Heart right ventricle (tissue), 16 donors: Measurements from ENCODE around the gene ARHGEF12. TPM values are rescaled to one million over a fixed set of nuclear protein-coding genes. Genes with fewer than 3 reads are reported as not detected.

Source experiments
- ATAC-seq, 8 donors: fragments of 200-7000 bp; cut with Tn5 transposase; one replicate each; pipeline ENCODE4 v1.9.1; 2020; ENCODE audit warnings: mild to moderate bottlenecking in 8 of 8, moderate library complexity in 8 of 8, moderate number of reproducible peaks in 1 of 8
- DNase-seq, 2 donors: peaks; one replicate each; pipeline ENCODE4 v3.0.0-alpha.2; 2020
- H3K27ac ChIP-seq, 10 donors: fragments of 200-600 bp; sonication (generic) in 2 of 10; one replicate each; pipeline versions ENCODE4 v1.5.0 to v1.8.0; 2020 to 2022; ENCODE audit warnings: mild to moderate bottlenecking in 3 of 10
- H3K27me3 ChIP-seq, 7 donors: fragments of 200-600 bp; one replicate each; pipeline ENCODE4 v1.8.0; 2021 to 2022; ENCODE audit warnings: mild to moderate bottlenecking in 2 of 7
- H3K36me3 ChIP-seq, 9 donors: fragments of 200-600 bp; sonication (generic) in 1 of 9; one replicate each; pipeline versions ENCODE4 v1.5.0 to v1.8.0; 2020 to 2022; ENCODE audit warnings: mild to moderate bottlenecking in 2 of 9
- H3K4me1 ChIP-seq, 9 donors: fragments of 200-600 bp; sonication (generic) in 1 of 9; one replicate each; pipeline versions ENCODE4 v1.5.0 to v1.8.0; 2020 to 2022; ENCODE audit warnings: mild to moderate bottlenecking in 4 of 9
- H3K4me3 ChIP-seq, 10 donors: fragments of 200-600 bp; sonication (generic) in 2 of 10; one replicate each; pipeline versions ENCODE4 v1.5.0 to v1.8.0; 2020 to 2022; ENCODE audit warnings: mild to moderate bottlenecking in 7 of 10, moderate library complexity in 2 of 10
- H3K9me3 ChIP-seq, 11 donors: fragments of 200-600 bp in 10 of 11; sonication (generic) in 2 of 11; one replicate each; pipeline versions ENCODE4 v1.5.0 to v1.8.0; 2013 to 2022; ENCODE audit warnings: mild to moderate bottlenecking in 2 of 11, control low read depth in 1 of 11, moderate library complexity in 1 of 11
- CTCF ChIP-seq, 9 donors: fragments of 200-600 bp; sonication (generic) in 2 of 9; IDR thresholded peaks; one replicate each; pipeline versions ENCODE4 v1.5.0 to v1.8.0; 2021 to 2022; ENCODE audit warnings: antibody characterized with exemption in 9 of 9, mild to moderate bottlenecking in 5 of 9, moderate library complexity in 1 of 9
- WGBS, 2 donors: extraction: QIAGEN DNeasy Blood & Tissue Kit; methylation state at CpG; one replicate each; pipeline ENCODE4 v1.1.7; 2013; ENCODE audit warnings: inconsistent platforms in 1 of 2; 5-methylcytosine and 5-hydroxymethylcytosine counted together
- intact Hi-C, 10 donors: fragments of 100-400 bp; cut with DNase I; formaldehyde crosslinking; loops; one replicate each; pipeline versions ENCODE4 v1.11.1 to v1.14.2; 2022
- polyA plus RNA-seq, 2 donors: library from polyadenylated mRNA; stranded (reverse); fragments of 200-250 nt; gene quantifications; one replicate each; pipeline ENCODE4 v1.2.3, GENCODE V29; 2013
- total RNA-seq, 10 donors: library from RNA; stranded (reverse); fragmentation: NEBNext Ultra II Directional in 3 of 10; extraction: Animal tissue kit (Norgen Biotek cat#: 25700) in 3 of 10; gene quantifications; one replicate each; pipeline versions ENCODE4 v1.2.1 to v1.2.4, GENCODE V29; 2021 to 2023
- donor health status: Arrhythmogenic right ventricular cardiomyopathy.
- donor health status: ischemic (EF 13 %, LVEDD 7.1; RV severe dilation, severe dysfunction).
- donor health status: healthy with polysubstance abuse.
- donor health status: DM: no; HTN: yes; CAD: no.
- donor health status: DM: no; HTN: no; CAD: no.
- donor health status: ischemic (EF 25% LVEDD 6.9; RV normal size, moderate dysfunction).
- donor health status: ischemic (EF 25% LVEDD 5.7; RV mildly dilated, moderate dysfunction).
- donor health status: healthy.
- donor health status: DM: yes; HTN: yes; CAD: no.
- donor health status: Ischemic cardiomyopathy.
- donor health status: ischemic (EF 35%, LVEDD 5.7; RV mildly dilated, moderate dysfunction).
- donor health status: nonischemic (EF 11% LVEDD 7.7; RV severe dilation, severe dysfunction).
- donor health status: DM: yes; HTN: yes; CAD: no.
- donor health status: PGD.
- donor health status: ischemic (EF 29% LVEDD 5.4; RV normal size, mild dysfunction).
- donor health status: nonischemic (EF 23%, LVEDD 6.1; RV moderate dilation, normal function).

Gene ARHGEF12
- total and polyA plus RNA-seq, 12 donors = 20.0 to 155 (median 110) TPM

DNA sequence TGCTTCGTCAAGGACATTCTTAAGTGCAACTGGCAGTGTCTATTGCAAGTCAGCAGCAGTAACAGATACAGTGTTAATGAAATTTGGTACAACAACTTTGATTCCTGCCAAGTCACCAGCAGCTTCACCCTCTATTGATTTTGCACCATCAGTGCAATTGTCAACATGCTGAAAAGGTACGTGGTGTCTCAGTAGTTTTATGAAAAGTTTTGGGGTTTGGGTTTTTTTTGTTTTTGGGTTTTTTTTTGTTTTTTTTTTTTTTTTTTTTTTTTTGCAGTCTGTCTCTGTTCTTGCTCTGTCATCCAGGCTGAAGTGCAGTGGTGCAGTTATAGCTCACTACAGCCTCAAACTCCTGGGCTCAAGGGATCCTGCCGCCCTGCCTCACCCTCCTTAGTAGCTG lies 156.3 kb downstream of the ARHGEF12 start:
- WGBS, 2 donors = 62 to 75% methylated on average over 3 of the region's 3 CpGs
- intact Hi-C loops = loop anchor here in 1 of 10 donors (10.0 kb wide), 1 partner anchor 158 kb away; the partner anchor contains the start of gene ARHGEF12

DNA sequence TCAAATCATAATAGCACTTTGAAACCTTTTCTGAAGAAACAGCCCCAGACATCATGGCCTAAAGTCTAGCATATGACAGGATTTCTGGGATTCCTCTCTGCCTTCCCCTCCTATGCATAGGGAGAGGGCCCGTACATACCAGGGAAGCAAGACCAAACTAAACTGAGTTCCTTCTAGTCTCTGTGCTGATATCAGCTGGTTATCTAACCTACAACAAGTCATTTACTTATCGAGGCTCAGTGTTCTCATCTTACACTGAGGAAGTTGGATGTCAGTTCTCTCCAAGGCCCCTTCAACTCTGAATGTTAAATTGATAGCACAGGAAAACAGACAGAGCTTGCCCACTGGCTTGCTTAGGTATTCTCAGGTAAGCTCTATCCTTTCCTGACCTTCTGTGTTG lies 158.4 kb downstream of the ARHGEF12 start:
- no peak overlapping the region for H3K4me3 ChIP-seq
- 41 to 43% methylated on average over 2 of the region's 2 CpGs for WGBS, 2 donors
- no peaks in the 10 kb centered on the region for H3K9me3 ChIP-seq
- DNase-seq = no peak
- no peak overlapping the region for H3K27ac ChIP-seq
- H3K36me3 ChIP-seq = peaks cover 0 to 24% (median 0%) of the 10 kb centered on the region in 9 donors
- H3K4me1 ChIP-seq = peaks cover 0 to 13% (median 0%) of the 10 kb centered on the region in 9 donors
- no peak for TF ChIP-seq CTCF (IDR thresholded peaks at IDR 0.05)
- no peaks in the 10 kb centered on the region for H3K27me3 ChIP-seq
- ATAC-seq = peak in 1 of 8 donors; percentile 14
- intact Hi-C loops = loop anchor here in 1 of 10 donors (10.0 kb wide), 1 partner anchor 160 kb away; the partner anchor contains the start of gene ARHGEF12

More for the DNA sequence above, 156.3 kb downstream of the ARHGEF12 start:
- ATAC-seq (peak in 1 of 8 donors; percentile 18), DNase-seq (no peak)
- TF ChIP-seq CTCF (IDR thresholded peaks at IDR 0.05) = no peak
- Histone ChIP-seq H3K27me3 (no peaks in the 10 kb centered on the region), H3K36me3 (peaks cover 0 to 36% (median 0%) of the 10 kb centered on the region in 9 donors), H3K9me3 (no peaks in the 10 kb centered on the region), H3K4me1 (peaks cover 0 to 20% (median 0%) of the 10 kb centered on the region in 9 donors), H3K4me3 (no peak overlapping the region), H3K27ac (no peak overlapping the region)

DNA sequence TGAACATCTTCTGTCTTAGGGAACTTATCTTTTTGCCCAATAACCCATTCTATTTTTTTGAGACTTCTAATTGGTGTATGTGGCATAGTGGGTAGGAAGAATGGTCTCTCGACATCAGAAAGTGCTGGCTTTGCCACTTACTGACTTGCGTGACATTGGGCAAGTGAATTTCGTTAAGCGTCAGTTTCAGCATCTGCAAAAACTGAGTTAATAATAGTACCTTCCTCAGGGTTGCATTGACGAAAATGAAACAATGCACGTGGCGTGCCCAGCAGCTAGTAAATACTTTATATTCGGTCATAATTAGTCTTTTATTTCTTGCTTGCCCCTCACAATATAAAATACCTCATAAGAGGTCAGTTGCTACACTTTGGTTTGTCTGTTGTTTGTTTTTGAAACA lies 162.9 kb downstream of the ARHGEF12 start:
- WGBS, 2 donors = 92 to 93% methylated on average over 8 of the region's 8 CpGs
- ATAC-seq (no peak), DNase-seq (no peak)
- H3K27me3 ChIP-seq = peaks cover 0 to 28% (median 5%) of the 10 kb centered on the region in 7 donors
- H3K36me3 ChIP-seq = no peaks in the 10 kb centered on the region
- peaks cover 0 to 20% (median 5%) of the 10 kb centered on the region in 9 donors for H3K4me1 ChIP-seq
- intact Hi-C loops = loop anchor here in 1 of 10 donors (10.0 kb wide), 1 partner anchor 164 kb away; the partner anchor contains the start of gene ARHGEF12
- no peaks in the 10 kb centered on the region for H3K9me3 ChIP-seq
- no peak overlapping the region for H3K27ac ChIP-seq
- TF ChIP-seq CTCF (IDR thresholded peaks at IDR 0.05) = no peak
- no peak overlapping the region for H3K4me3 ChIP-seq

- no peak overlapping the region for H3K4me3 ChIP-seq
- DNase-seq (no peak), ATAC-seq (no peak)
- no peaks in the 10 kb centered on the region for H3K36me3 ChIP-seq
- H3K9me3 ChIP-seq = no peaks in the 10 kb centered on the region
- TF ChIP-seq CTCF (IDR thresholded peaks at IDR 0.05) = no peak
- H3K27ac ChIP-seq = no peak overlapping the region
- intact Hi-C loops = loop anchor here in 1 of 10 donors (10.0 kb wide), 1 partner anchor 165 kb away; the partner anchor contains the start of gene ARHGEF12
- H3K4me1 ChIP-seq = peaks cover 0 to 20% (median 5%) of the 10 kb centered on the region in 9 donors
- 63 to 74% methylated on average over 5 of the region's 5 CpGs for WGBS, 2 donors
- peaks cover 0 to 33% (median 9%) of the 10 kb centered on the region in 7 donors for H3K27me3 ChIP-seq
These were observed 163.6 kb downstream of the ARHGEF12 start for GRCh38 chr11:120499859-120500258.
